DMS153 treated with DMSO at 0.1 percent for 48 hours (cell line): Measurements from ENCODE around the gene GALP.
"Not testable (repeated sequence)": the region's sequence is repeated elsewhere in the genome, so short reads cannot be mapped to it uniquely, and the experiment has no call there.

Experiments
- DNase-seq: peaks from one replicate; lab custom pipeline; 2025; ENCODE audit not compliant: unreplicated experiment; lab: John Stamatoyannopoulos, UW

Gene GALP

GRCh38 chr19:56175861-56176307 lies at the start of gene GALP:
GALP (plus strand) TSS chr19:56176008; CDS start chr19:56177109, 1,101 bp downstream.
- not testable (repeated sequence) for DNase-seq

- no peak for DNase-seq
Measured at GRCh38 chr19:56126983-56127780, 48.6 kb upstream of the GALP start.

- no peak for DNase-seq
Measured at GRCh38 chr19:56130006-56130405, 45.8 kb upstream of the GALP start.

- DNase-seq = no peak
Measured at GRCh38 chr19:56131651-56132050, 44.2 kb upstream of the GALP start.

GRCh38 chr19:56132316-56132822 lies 43.4 kb upstream of the GALP start:
- DNase-seq = no peak

- no peak for DNase-seq
Measured at GRCh38 chr19:56133858-56134653, 41.8 kb upstream of the GALP start.

- no peak for DNase-seq
Measured at GRCh38 chr19:56134654-56134921, 41.2 kb upstream of the GALP start.

GRCh38 chr19:56136362-56136761 lies 39.4 kb upstream of the GALP start:
- no peak for DNase-seq

GRCh38 chr19:56137405-56137804 lies 38.4 kb upstream of the GALP start:
- peak; percentile 16 for DNase-seq

- no peak for DNase-seq
Measured at GRCh38 chr19:56138069-56138468, 37.7 kb upstream of the GALP start.

- no peak for DNase-seq
Measured at GRCh38 chr19:56139847-56140582, 35.8 kb upstream of the GALP start.

- DNase-seq = peak; percentile 98
Measured at GRCh38 chr19:56140583-56141416, 35.0 kb upstream of the GALP start, which contains the start of gene ZNF444. ZNF444 (plus strand) TSS chr19:56141287; CDS start chr19:56146912, 5,625 bp downstream.

- no peak for DNase-seq
Measured at GRCh38 chr19:56141417-56141993, 34.3 kb upstream of the GALP start.

- DNase-seq = peak; percentile 30
Measured at GRCh38 chr19:56142087-56142787, 33.6 kb upstream of the GALP start.

GRCh38 chr19:56142897-56143434 lies 32.8 kb upstream of the GALP start:
- DNase-seq = no peak

GRCh38 chr19:56144376-56144775 lies 31.4 kb upstream of the GALP start:
- no peak for DNase-seq

- DNase-seq = no peak
Measured at GRCh38 chr19:56144831-56145230, 31.0 kb upstream of the GALP start.

- no peak for DNase-seq
Measured at GRCh38 chr19:56145698-56146097, 30.1 kb upstream of the GALP start.

GRCh38 chr19:56146904-56147303 lies 28.9 kb upstream of the GALP start:
- no peak for DNase-seq
